Lower lobe of right lung (tissue), 2 donors: ENCODE measurements around the gene PHF13. TPM values are rescaled to one million over a fixed set of nuclear protein-coding genes. Genes with fewer than 3 reads are reported as not detected.

Experiments used
- ATAC-seq, 2 donors: fragments of 200-7000 bp; cut with Tn5 transposase; one replicate each; pipeline ENCODE4 v1.9.1; 2020 to 2022; ENCODE audit warnings: mild to moderate bottlenecking in 2 of 2, moderate library complexity in 2 of 2
- DNase-seq: peaks from one replicate; pipeline ENCODE4 v3.0.0-alpha.2; 2020
- H3K27ac ChIP-seq: fragments of 200-600 bp; one replicate; pipeline ENCODE4 v1.8.0; 2022
- H3K27me3 ChIP-seq: fragments of 200-600 bp; one replicate; pipeline ENCODE4 v1.8.0; 2022; ENCODE audit warnings: low read depth
- H3K36me3 ChIP-seq: fragments of 200-600 bp; one replicate; pipeline ENCODE4 v1.8.0; 2022; ENCODE audit warnings: mild to moderate bottlenecking
- H3K4me1 ChIP-seq: fragments of 200-600 bp; one replicate; pipeline ENCODE4 v1.8.0; 2022
- H3K4me3 ChIP-seq: fragments of 200-600 bp; one replicate; pipeline ENCODE4 v1.8.0; 2022; ENCODE audit warnings: mild to moderate bottlenecking
- H3K9me3 ChIP-seq: fragments of 200-600 bp; one replicate; pipeline ENCODE4 v1.8.0; 2022
- CTCF ChIP-seq: fragments of 200-600 bp; IDR thresholded peaks from one replicate; pipeline ENCODE4 v1.8.0; 2022; ENCODE audit warnings: antibody characterized with exemption, mild to moderate bottlenecking
- intact Hi-C: fragments of 100-400 bp; cut with DNase I; formaldehyde crosslinking; loops from one replicate; pipeline ENCODE4 v1.11.0; 2022
- long read RNA-seq: library from polyadenylated mRNA; unstranded; transcript quantifications from one replicate; pipeline ENCODE4 v2.0.0, GENCODE V29; 2021
- total RNA-seq: library from RNA; stranded (reverse); fragmentation: NEBNext Ultra II Directional; extraction: Animal tissue kit (Norgen Biotek cat#: 25700); gene quantifications from one replicate; pipeline ENCODE4 v1.2.1, GENCODE V29; 2021
- donor health status: DM: no; HTN: yes; CAD: no; lungs with severe emphysema.

The PHF13 gene
- 10.2 TPM for total RNA-seq
- long read RNA-seq, transcript PHF13-201 (4 exons, 3,681 nt): major isoform, 6 of 19 reads
- long read RNA-seq, partial matches to known transcripts: 6 of 19 reads
- long read RNA-seq, other reads (novel, unspliced or antisense): 7 of 19 reads

GRCh38 chr1:6613361-6614018 is at the start of gene PHF13:
Gene PHF13, plus strand, starts transcription at chr1:6613731. Its CDS starts 336 bp downstream, at chr1:6614067.
- TF ChIP-seq CTCF: no peak
- H3K4me1 ChIP-seq: peaks cover 9% of the 10 kb centered on the region
- peak within 1 kb of the TSS; percentile 83 for H3K4me3 ChIP-seq
- ATAC-seq (peak; percentile 98 to 99), DNase-seq (peak; percentile 100)
- peak within 1 kb of the TSS; percentile 91 for H3K27ac ChIP-seq
- H3K9me3 ChIP-seq: no peaks in the 10 kb centered on the region
- intact Hi-C loops: no loop called here
- peaks cover 8% of the 10 kb centered on the region for H3K36me3 ChIP-seq
- H3K27me3 ChIP-seq: no peaks in the 10 kb centered on the region

GRCh38 chr1:6569033-6569432 is 44.5 kb upstream of the PHF13 start:
- TF ChIP-seq CTCF: no peak
- DNase-seq (no peak), ATAC-seq (no peak)
- H3K36me3 ChIP-seq: no peaks in the 10 kb centered on the region
- intact Hi-C loops: no loop called here
- H3K4me3 ChIP-seq: no peak overlapping the region
- peaks cover 6% of the 10 kb centered on the region for H3K9me3 ChIP-seq
- no peak overlapping the region for H3K27ac ChIP-seq
- no peaks in the 10 kb centered on the region for H3K4me1 ChIP-seq
- H3K27me3 ChIP-seq: no peaks in the 10 kb centered on the region

- TF ChIP-seq CTCF: no peak
- Histone ChIP-seq H3K9me3 (peaks cover 6% of the 10 kb centered on the region), H3K36me3 (no peaks in the 10 kb centered on the region), H3K27me3 (no peaks in the 10 kb centered on the region), H3K27ac (no peak overlapping the region), H3K4me3 (no peak overlapping the region), H3K4me1 (no peaks in the 10 kb centered on the region)
- ATAC-seq (no peak), DNase-seq (no peak)
- intact Hi-C loops: no loop called here
Measured at GRCh38 chr1:6570100-6570499, 43.4 kb upstream of the PHF13 start.

- Histone ChIP-seq H3K9me3 (peaks cover 6% of the 10 kb centered on the region), H3K36me3 (no peaks in the 10 kb centered on the region), H3K4me3 (no peak overlapping the region), H3K27me3 (no peaks in the 10 kb centered on the region), H3K27ac (no peak overlapping the region), H3K4me1 (no peaks in the 10 kb centered on the region)
- intact Hi-C loops: no loop called here
- no peak for ATAC-seq
- no peak for DNase-seq
- no peak for TF ChIP-seq CTCF
Measured at GRCh38 chr1:6570987-6571386, 42.5 kb upstream of the PHF13 start.

GRCh38 chr1:6572653-6573383 is 40.7 kb upstream of the PHF13 start:
- Histone ChIP-seq H3K27ac (no peak overlapping the region), H3K4me3 (no peak overlapping the region), H3K4me1 (no peaks in the 10 kb centered on the region), H3K36me3 (no peaks in the 10 kb centered on the region), H3K9me3 (peaks cover 6% of the 10 kb centered on the region), H3K27me3 (no peaks in the 10 kb centered on the region)
- DNase-seq: no peak
- intact Hi-C loops: no loop called here
- no peak for ATAC-seq
- TF ChIP-seq CTCF: no peak
